Liver (tissue), 9 donors: Measurements from ENCODE around the gene TIGD1. TPM values are rescaled to one million over a fixed set of nuclear protein-coding genes. Genes with fewer than 3 reads are reported as not detected.
A peak's percentile ranks its signal among the peaks of the same experiment; 100 is the strongest.
"Not testable (repeated sequence)": the region's sequence is repeated elsewhere in the genome, so short reads cannot be mapped to it uniquely, and the experiment has no call there.

Source experiments
- DNase-seq: peaks from one replicate; pipeline ENCODE4 v3.0.0-alpha.2; 2017; ENCODE audit warnings: low spot score
- H3K27ac ChIP-seq, 2 donors: one replicate each; pipeline ENCODE4 v1.7.0; 2013; ENCODE audit warnings: inconsistent platforms in 2 of 2, low read length in 2 of 2, control low read depth in 1 of 2, low read depth in 1 of 2, mild to moderate bottlenecking in 1 of 2
- H3K27me3 ChIP-seq, 4 donors: one replicate each; pipeline versions ENCODE4 v1.6.1 to v1.7.0; 2013; ENCODE audit warnings: low read length in 3 of 4, inconsistent platforms in 1 of 4, mild to moderate bottlenecking in 1 of 4, moderate library complexity in 1 of 4; ENCODE audit not compliant: control insufficient read depth in 4 of 4, insufficient read depth in 4 of 4
- H3K36me3 ChIP-seq, 4 donors: one replicate each; pipeline versions ENCODE4 v1.6.1 to v1.7.0; 2013; ENCODE audit warnings: low read length in 3 of 4, mild to moderate bottlenecking in 3 of 4, low read depth in 1 of 4, moderate library complexity in 1 of 4; ENCODE audit not compliant: control insufficient read depth in 4 of 4, insufficient read depth in 3 of 4
- H3K4me1 ChIP-seq, 4 donors: one replicate each; pipeline versions ENCODE4 v1.6.1 to v1.7.0; 2013; ENCODE audit warnings: low read length in 3 of 4, mild to moderate bottlenecking in 3 of 4, moderate library complexity in 1 of 4; ENCODE audit not compliant: control insufficient read depth in 4 of 4, insufficient read depth in 4 of 4
- H3K4me3 ChIP-seq, 3 donors: one replicate each; pipeline versions ENCODE4 v1.6.1 to v1.7.0; 2013; ENCODE audit warnings: low read length in 3 of 3, control low read depth in 1 of 3, low read depth in 1 of 3, mild to moderate bottlenecking in 1 of 3
- H3K9ac ChIP-seq, 2 donors: one replicate each; pipeline ENCODE4 v1.7.0; 2013; ENCODE audit warnings: low read length in 2 of 2, mild to moderate bottlenecking in 2 of 2, moderate library complexity in 2 of 2, control low read depth in 1 of 2, low read depth in 1 of 2
- H3K9me3 ChIP-seq, 4 donors: one replicate each; pipeline versions ENCODE4 v1.6.1 to v1.7.0; 2013; ENCODE audit warnings: low read length in 3 of 4; ENCODE audit not compliant: control insufficient read depth in 4 of 4
- FOXA1 ChIP-seq: IDR thresholded peaks from 2 replicates; pipeline ENCODE4 v1.6.1; 2016; ENCODE audit warnings: antibody characterized with exemption
- FOXA2 ChIP-seq: IDR thresholded peaks from 2 replicates; pipeline ENCODE4 v1.6.1; 2016; ENCODE audit warnings: antibody characterized with exemption
- GABPA ChIP-seq, 2 donors: IDR thresholded peaks in 1 of 2; conservative IDR thresholded peaks in 1 of 2; 2 replicates each; pipeline ENCODE4 v1.6.1; 2016; ENCODE audit warnings: antibody characterized with exemption in 2 of 2, mild to moderate bottlenecking in 1 of 2, moderate library complexity in 1 of 2
- HNF4A ChIP-seq, 2 donors: conservative IDR thresholded peaks; 2 replicates each; pipeline ENCODE4 v1.6.1; 2016; ENCODE audit warnings: antibody characterized with exemption in 2 of 2, mild to moderate bottlenecking in 2 of 2
- JUND ChIP-seq, 2 donors: IDR thresholded peaks; 2 replicates each; pipeline ENCODE4 v1.6.1; 2016; ENCODE audit warnings: antibody characterized with exemption in 2 of 2
- RAD21 ChIP-seq, 2 donors: IDR thresholded peaks; 2 replicates each; pipeline ENCODE4 v1.6.1; 2016; ENCODE audit warnings: antibody characterized with exemption in 2 of 2, mild to moderate bottlenecking in 2 of 2
- RXRA ChIP-seq, 2 donors: IDR thresholded peaks; 2 replicates each; pipeline ENCODE4 v1.6.1; 2017 to 2018; ENCODE audit warnings: antibody characterized with exemption in 2 of 2, mild to moderate bottlenecking in 1 of 2
- TAF1 ChIP-seq: conservative IDR thresholded peaks from 2 replicates; pipeline ENCODE4 v1.6.1; 2016; ENCODE audit warnings: antibody characterized with exemption, mild to moderate bottlenecking
- YY1 ChIP-seq: IDR thresholded peaks from 2 replicates; pipeline ENCODE4 v1.6.1; 2016; ENCODE audit warnings: antibody characterized with exemption, mild to moderate bottlenecking
- WGBS: extraction: QIAGEN DNeasy Blood & Tissue Kit; methylation state at CpG from one replicate; pipeline ENCODE4 v1.1.7; 2013; 5-methylcytosine and 5-hydroxymethylcytosine counted together
- polyA plus RNA-seq, 2 donors: library from polyadenylated mRNA; stranded (reverse) in 1 of 2; unstranded in 1 of 2; fragments of 200-250 nt in 1 of 2; fragments of >200 nt in 1 of 2; fragmentation: Nextera tagmentation in 1 of 2; extraction: Ambion mirVana in 1 of 2; gene quantifications; one replicate each; pipeline versions ENCODE4 v1.2.1 to v1.2.3, GENCODE V29; 2013 to 2015
- total RNA-seq, 2 donors: library from RNA; depleted of rRNA; stranded (reverse); fragments of >200 nt; gene quantifications; one replicate each; pipeline ENCODE4 v1.2.3, GENCODE V29; 2014
- TF ChIP-seq, protein P1 (sequence below): IDR thresholded peaks from 2 replicates; pipeline ENCODE4 v1.6.1; 2016; ENCODE audit warnings: antibody characterized with exemption
- donor health status: healthy.
- donor health status: healthy.
- donor health status: healthy.
- donor health status: healthy.
- donor health status: healthy.

Gene TIGD1
- total and polyA plus RNA-seq, 4 donors: 0.50 to 3.0 (median 1.7) TPM

GRCh38 chr2:232573771-232574435 is 23.5 kb upstream of the TIGD1 start:
- peaks cover 13 to 56% (median 52%) of the 10 kb centered on the region in 4 donors for H3K4me1 ChIP-seq
- 55% methylated on average over 8 of the region's 8 CpGs for WGBS
- no peaks in the 10 kb centered on the region for H3K9me3 ChIP-seq
- no peak for TF ChIP-seq HNF4A (conservative IDR thresholded peaks at IDR 0.05)
- TF ChIP-seq FOXA1: no peak
- no peak for TF ChIP-seq FOXA2
- TF ChIP-seq TAF1: no peak
- TF ChIP-seq RAD21 (IDR thresholded peaks at IDR 0.05): no peak
- no peak for TF ChIP-seq JUND (IDR thresholded peaks at IDR 0.05)
- H3K9ac ChIP-seq: no peak overlapping the region
- H3K27me3 ChIP-seq: no peaks in the 10 kb centered on the region
- H3K36me3 ChIP-seq: peaks cover 0 to 13% (median 10%) of the 10 kb centered on the region in 4 donors
- H3K4me3 ChIP-seq: no peak overlapping the region
- DNase-seq: no peak
- peak overlapping the region; percentile 60 to 78 for H3K27ac ChIP-seq

DNA sequence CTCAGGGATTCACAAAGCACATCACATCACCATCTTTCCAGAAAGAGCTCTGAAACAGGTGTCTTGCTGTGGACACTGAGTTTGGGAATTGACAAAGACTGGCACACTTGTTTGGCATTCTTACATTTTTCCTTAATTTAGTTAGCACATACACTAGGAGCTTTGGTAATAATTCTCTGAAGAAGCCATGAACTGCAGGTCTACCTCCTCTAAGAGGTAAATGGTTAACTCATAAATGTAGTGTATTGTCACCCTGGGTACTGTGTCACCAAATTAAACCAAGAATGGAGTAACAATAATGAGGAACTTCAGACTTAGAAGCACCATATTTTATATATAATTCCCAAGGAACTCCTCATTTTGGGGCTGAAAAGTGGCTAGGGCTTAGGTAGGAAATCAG is 22.7 kb upstream of the TIGD1 start:
- H3K4me3 ChIP-seq: no peak overlapping the region

DNA sequence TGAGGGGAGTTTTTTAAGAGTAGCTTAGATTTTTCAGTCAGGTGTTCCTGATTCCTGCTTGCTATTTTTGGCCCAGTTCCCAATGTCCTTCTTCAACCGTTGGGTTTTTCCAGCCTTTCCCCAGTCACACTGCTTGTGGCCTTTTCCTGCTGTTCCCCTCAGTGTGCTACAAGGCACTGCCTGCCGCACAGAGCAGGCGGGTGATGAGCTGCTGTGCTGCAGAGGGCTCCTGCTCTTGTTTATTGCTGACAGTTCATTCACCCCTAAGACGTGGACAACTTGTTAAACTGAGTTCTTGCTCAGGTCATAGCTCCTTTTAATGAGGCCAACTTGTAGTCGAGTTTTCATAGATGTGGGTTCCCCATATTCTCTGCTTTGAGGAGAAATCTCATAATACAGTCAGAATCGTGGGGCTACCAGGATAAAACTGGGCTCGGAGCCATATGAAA is 20.7 kb upstream of the TIGD1 start:
- H3K9ac ChIP-seq: no peak overlapping the region
- H3K27ac ChIP-seq: peak overlapping the region in 1 of 2 donors; percentile 2
- H3K9me3 ChIP-seq: no peaks in the 10 kb centered on the region
- peaks cover 13 to 41% (median 39%) of the 10 kb centered on the region in 4 donors for H3K4me1 ChIP-seq
- peaks cover 4 to 39% (median 32%) of the 10 kb centered on the region in 4 donors for H3K36me3 ChIP-seq
- 50% methylated on average over 7 of the region's 7 CpGs for WGBS
- no peak overlapping the region for H3K4me3 ChIP-seq
- TF ChIP-seq RXRA (IDR thresholded peaks at IDR 0.05): peak; percentile 70 to 77
- TF ChIP-seq, protein P1, sequence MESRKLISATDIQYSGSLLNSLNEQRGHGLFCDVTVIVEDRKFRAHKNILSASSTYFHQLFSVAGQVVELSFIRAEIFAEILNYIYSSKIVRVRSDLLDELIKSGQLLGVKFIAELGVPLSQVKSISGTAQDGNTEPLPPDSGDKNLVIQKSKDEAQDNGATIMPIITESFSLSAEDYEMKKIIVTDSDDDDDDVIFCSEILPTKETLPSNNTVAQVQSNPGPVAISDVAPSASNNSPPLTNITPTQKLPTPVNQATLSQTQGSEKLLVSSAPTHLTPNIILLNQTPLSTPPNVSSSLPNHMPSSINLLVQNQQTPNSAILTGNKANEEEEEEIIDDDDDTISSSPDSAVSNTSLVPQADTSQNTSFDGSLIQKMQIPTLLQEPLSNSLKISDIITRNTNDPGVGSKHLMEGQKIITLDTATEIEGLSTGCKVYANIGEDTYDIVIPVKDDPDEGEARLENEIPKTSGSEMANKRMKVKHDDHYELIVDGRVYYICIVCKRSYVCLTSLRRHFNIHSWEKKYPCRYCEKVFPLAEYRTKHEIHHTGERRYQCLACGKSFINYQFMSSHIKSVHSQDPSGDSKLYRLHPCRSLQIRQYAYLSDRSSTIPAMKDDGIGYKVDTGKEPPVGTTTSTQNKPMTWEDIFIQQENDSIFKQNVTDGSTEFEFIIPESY: no peak
- no peaks in the 10 kb centered on the region for H3K27me3 ChIP-seq
- DNase-seq: no peak

More for the DNA sequence above, 22.7 kb upstream of the TIGD1 start:
- Histone ChIP-seq H3K9me3 (no peaks in the 10 kb centered on the region), H3K27ac (peak overlapping the region; percentile 60 to 78), H3K36me3 (peaks cover 0 to 20% (median 18%) of the 10 kb centered on the region in 4 donors), H3K9ac (no peak overlapping the region), H3K27me3 (no peaks in the 10 kb centered on the region), H3K4me1 (peaks cover 13 to 53% (median 51%) of the 10 kb centered on the region in 4 donors)
- DNase-seq: no peak
- peak in 1 of 2 donors; percentile 56 for TF ChIP-seq RXRA (IDR thresholded peaks at IDR 0.05)
- TF ChIP-seq HNF4A (conservative IDR thresholded peaks at IDR 0.05): peak in 1 of 2 donors; percentile 33
- no peak for TF ChIP-seq GABPA (IDR thresholded peaks at IDR 0.05 in 1 of 2, conservative IDR thresholded peaks at IDR 0.05 in 1 of 2)
- peak; percentile 44 for TF ChIP-seq YY1

DNA sequence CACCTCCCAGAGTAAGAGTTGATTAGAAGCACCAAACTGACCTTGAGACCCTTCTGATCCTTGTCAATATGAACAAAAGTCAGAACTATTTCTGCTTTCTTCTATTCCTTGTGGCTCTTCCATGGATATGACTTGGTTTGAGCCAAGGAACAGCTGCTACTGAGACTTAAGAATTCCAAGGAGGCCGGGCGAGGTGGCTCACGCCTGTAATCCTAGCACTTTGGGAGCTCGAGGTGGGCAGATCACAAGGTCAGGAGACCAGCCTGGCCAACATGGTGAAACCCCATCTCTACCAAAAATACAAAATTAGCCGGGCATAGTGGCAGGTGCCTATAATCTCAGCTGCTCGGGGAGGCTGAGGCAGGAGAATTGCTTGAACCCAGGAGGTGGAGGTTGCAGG is 20.1 kb upstream of the TIGD1 start:
- Histone ChIP-seq H3K4me1 (peaks cover 13 to 41% (median 38%) of the 10 kb centered on the region in 4 donors), H3K36me3 (peaks cover 7 to 42% (median 34%) of the 10 kb centered on the region in 4 donors)
- 94% methylated on average over 6 of the region's 6 CpGs for WGBS
- not testable (repeated sequence) for H3K27me3 ChIP-seq, H3K4me3 ChIP-seq, H3K27ac ChIP-seq, H3K9ac ChIP-seq, H3K9me3 ChIP-seq, DNase-seq
